K562 (cell line): Measurements from ENCODE around the gene PLEKHA7. TPM values are rescaled to one million over a fixed set of nuclear protein-coding genes. Genes with fewer than 3 reads are reported as not detected.

Experiments
- ATAC-seq: fragments of 200-7000 bp; cut with Tn5 transposase; 3 replicates; pipeline ENCODE4 v1.9.1; 2020; ENCODE audit warnings: moderate library complexity
- BruUV-seq: library from RNA; stranded (reverse); fragments of 400-500 nt; replicated peaks from 2 replicates; lab custom pipeline; 2021; lab: Mats Ljungman, UMichigan
- CTCF ChIA-PET: fragments of 300-600 bp; formaldehyde crosslinking; extraction: SDS; loops from one replicate; lab custom pipeline; 2021; ENCODE audit warnings: low intra/inter-chr PET ratio; lab: Yijun Ruan, JAX
- POLR2A ChIA-PET: fragments of 300-600, 350-650 bp; sonication (Branson Sonifier 250); formaldehyde crosslinking; extraction: SDS; loops from one replicate; lab custom pipeline; 2021; ENCODE audit warnings: antibody characterized with exemption, inconsistent platforms; lab: Yijun Ruan, JAX
- DNase-seq, 4 experiments: peaks; one replicate each; pipeline versions ENCODE4 v3.0.0 to v3.0.0-alpha.2; 2011 to 2018; ENCODE audit warnings: low spot score in 3 of 4, mixed read lengths in 3 of 4; ENCODE audit errors: extremely low read depth in 1 of 4
- FAIRE-seq: peaks from 2 replicates; lab custom pipeline; 2011; peaks lifted over from hg19 to GRCh38; lab: Jason Lieb, UNC
- H2AFZ ChIP-seq: 2 replicates; pipeline ENCODE4 v1.6.0; 2011; ENCODE audit warnings: low read depth, low read length, control low read depth, inconsistent platforms
- H3K27ac ChIP-seq: fragments of 200-600 bp; 3 replicates; pipeline ENCODE4 v1.8.0; 2011; ENCODE audit warnings: low read depth, mild to moderate bottlenecking, control low read depth, inconsistent platforms, low read length, moderate library complexity, mixed read lengths; ENCODE audit errors: extremely low read depth
- H3K27me3 ChIP-seq, 2 experiments: fragments of 300-600 bp in 1 of 2; 2 replicates in 1 of 2; 3 replicates in 1 of 2; pipeline versions ENCODE4 v1.6.0 to v1.8.0; 2011; ENCODE audit warnings: inconsistent platforms in 2 of 2, low read length in 2 of 2, mild to moderate bottlenecking in 1 of 2, mixed read lengths in 1 of 2, moderate library complexity in 1 of 2; ENCODE audit not compliant: control insufficient read depth in 2 of 2, insufficient read depth in 2 of 2
- H3K36me3 ChIP-seq: fragments of 300-600 bp; 3 replicates; pipeline ENCODE4 v1.8.0; 2011; ENCODE audit warnings: mild to moderate bottlenecking, low read length, inconsistent platforms; ENCODE audit not compliant: control insufficient read depth, insufficient read depth
- H3K4me1 ChIP-seq, 2 experiments: fragments of 200-600 bp in 1 of 2; replicated peaks in 1 of 2; 2 replicates in 1 of 2; 3 replicates in 1 of 2; pipeline versions ENCODE4 v1.5.1 to v1.8.0; 2011; ENCODE audit warnings: inconsistent platforms in 2 of 2, low read length in 2 of 2, mild to moderate bottlenecking in 1 of 2, mixed read lengths in 1 of 2, moderate library complexity in 1 of 2; ENCODE audit not compliant: control insufficient read depth in 2 of 2, insufficient read depth in 2 of 2
- H3K4me2 ChIP-seq: 2 replicates; pipeline ENCODE4 v1.6.1; 2011; ENCODE audit warnings: low read length, control low read depth, inconsistent platforms, mixed read lengths; ENCODE audit not compliant: insufficient read depth
- H3K4me3 ChIP-seq: fragments of 200-600 bp; sonication (generic), shearing (Covaris generic); 2 replicates; pipeline ENCODE4 v1.5.1; 2016; ENCODE audit warnings: control low read depth, inconsistent platforms
- H3K79me2 ChIP-seq: fragments of 200-600 bp; 3 replicates; pipeline ENCODE4 v1.8.0; 2011; ENCODE audit warnings: low read length, inconsistent platforms; ENCODE audit not compliant: control insufficient read depth, insufficient read depth
- H3K9ac ChIP-seq, 2 experiments: 2 replicates each; pipeline versions ENCODE4 v1.6.0 to v1.6.1; 2011; ENCODE audit warnings: low read depth in 2 of 2, low read length in 2 of 2, control low read depth in 1 of 2, inconsistent platforms in 1 of 2, mild to moderate bottlenecking in 1 of 2, mixed read lengths in 1 of 2; ENCODE audit not compliant: insufficient read depth in 1 of 2
- H3K9me1 ChIP-seq: one replicate; pipeline ENCODE4 v1.6.0; 2011; ENCODE audit warnings: inconsistent platforms, mild to moderate bottlenecking, low read length, moderate library complexity; ENCODE audit not compliant: control insufficient read depth, insufficient read depth
- H3K9me3 ChIP-seq: replicated peaks from 2 replicates; pipeline ENCODE4 v1.5.1; 2011; ENCODE audit warnings: low read depth, low read length, inconsistent platforms; ENCODE audit not compliant: control insufficient read depth, insufficient read depth
- H4K20me1 ChIP-seq: replicated peaks from 2 replicates; pipeline ENCODE4 v1.6.1; 2011; ENCODE audit warnings: low read length, inconsistent platforms, mixed read lengths; ENCODE audit not compliant: control insufficient read depth, insufficient read depth
- ARID3B ChIP-seq: fragments of 250-450 bp; sonication (Bioruptor Pico); IDR thresholded peaks from 2 replicates; pipeline ENCODE4 v1.4.0; 2020; ENCODE audit warnings: borderline replicate concordance
- BCLAF1 ChIP-seq, 2 experiments: fragments of 450-650 bp in 1 of 2; IDR thresholded peaks; 2 replicates each; pipeline ENCODE4 v1.6.1; 2011 to 2017; ENCODE audit warnings: low read depth in 2 of 2, antibody characterized with exemption in 1 of 2, borderline replicate concordance in 1 of 2, low read length in 1 of 2, mild to moderate bottlenecking in 1 of 2, mixed read lengths in 1 of 2; ENCODE audit not compliant: control insufficient read depth in 1 of 2
- BCOR ChIP-seq: fragments of 450-650 bp; IDR thresholded peaks from 2 replicates; pipeline ENCODE4 v1.6.1; 2016
- GATAD2A ChIP-seq: fragments of 450-650 bp; IDR thresholded peaks from 2 replicates; pipeline ENCODE4 v1.6.1; 2017
- KAT2B ChIP-seq: IDR thresholded peaks from one replicate; pipeline ENCODE4 v1.6.1; 2012; ENCODE audit warnings: low read depth, mild to moderate bottlenecking, control low read depth, inconsistent platforms, low read length, moderate library complexity
- PML ChIP-seq: IDR thresholded peaks from 2 replicates; pipeline ENCODE4 v1.6.1; 2012; ENCODE audit warnings: low read length, inconsistent platforms
- PYGO2 ChIP-seq: fragments of 450-650 bp; IDR thresholded peaks from 2 replicates; pipeline ENCODE4 v1.6.1; 2016; ENCODE audit warnings: mild to moderate bottlenecking, missing genetic modification characterization, moderate library complexity, missing compliant biosample characterization
- RBM34 ChIP-seq: fragments of 200-400 bp; formaldehyde crosslinking; IDR thresholded peaks from 2 replicates; pipeline ENCODE4 v1.6.1; 2018; ENCODE audit warnings: low read length, borderline replicate concordance; ENCODE audit not compliant: insufficient read depth
- RNF219 ChIP-seq: fragments of 250-450 bp; sonication (Bioruptor Pico); IDR thresholded peaks from 2 replicates; pipeline ENCODE4 v1.5.0; 2022; ENCODE audit warnings: mild to moderate bottlenecking
- SMAD2 ChIP-seq: fragments of 150-350 bp; IDR thresholded peaks from 2 replicates; pipeline ENCODE4 v1.6.1; 2014; ENCODE audit warnings: low read depth, mild to moderate bottlenecking, low read length
- SRSF9 ChIP-seq: fragments of 200-400 bp; formaldehyde crosslinking; IDR thresholded peaks from 2 replicates; pipeline ENCODE4 v1.6.1; 2017; ENCODE audit warnings: low read depth, low read length, borderline replicate concordance
- STAT5B ChIP-seq: fragments of 250-450 bp; sonication (Bioruptor Pico); IDR thresholded peaks from 2 replicates; pipeline ENCODE4 v1.8.0; 2021; ENCODE audit warnings: mild to moderate bottlenecking, inconsistent platforms
- TCF7L2 ChIP-seq: fragments of 150-350 bp; IDR thresholded peaks from 2 replicates; pipeline ENCODE4 v1.6.1; 2016; ENCODE audit warnings: low read depth, mild to moderate bottlenecking, low read length, moderate library complexity
- ZNF277 ChIP-seq: fragments of 250-450 bp; sonication (Bioruptor Pico); IDR thresholded peaks from 2 replicates; pipeline ENCODE4 v1.8.0; 2022; ENCODE audit warnings: inconsistent platforms, mild to moderate bottlenecking, moderate library complexity, borderline replicate concordance
- ZNF324 ChIP-seq: fragments of 250-450 bp; sonication (Bioruptor Pico); IDR thresholded peaks from 2 replicates; pipeline ENCODE4 v1.4.0; 2020; ENCODE audit warnings: mild to moderate bottlenecking
- ZNF551 ChIP-seq: fragments of 250-450 bp; sonication (Bioruptor Pico); IDR thresholded peaks from 2 replicates; pipeline ENCODE4 v1.5.0; 2021; ENCODE audit warnings: mild to moderate bottlenecking, moderate library complexity
- WGBS: fragments of 100-300 bp; shearing (Covaris generic); methylation state at CpG from one replicate; pipeline ENCODE4 v1.1.6; 2016; ENCODE audit warnings: low coverage, mixed read lengths; ENCODE audit not compliant: insufficient coverage; ENCODE audit errors: missing lambda C conversion rate; 5-methylcytosine and 5-hydroxymethylcytosine counted together
- in situ Hi-C: fragments of 300-500 bp; cut with MboI; formaldehyde crosslinking; loops from 4 replicates; pipeline ENCODE4 v1.15.0; 2018; ENCODE audit warnings: inconsistent platforms, mixed read lengths
- intact Hi-C: fragments of 100-400 bp; cut with micrococcal nuclease; formaldehyde crosslinking; loops from 2 replicates; pipeline ENCODE4 v1.14.2; 2022
- polyA plus RNA-seq, 8 experiments: library from polyadenylated mRNA; depleted of rRNA in 4 of 8; stranded (reverse) in 5 of 8; unstranded in 3 of 8; fragments of >200 nt; fragmentation: Nextera tagmentation in 2 of 8; fragmentation: Illumina TruSeq in 1 of 8; extraction: Ambion mirVana in 2 of 8; extraction: Trizol in 1 of 8; gene quantifications; 2 replicates each; pipeline versions ENCODE4 v1.2.1 to v1.2.3, GENCODE V29; 2011 to 2014; ENCODE audit warnings: inconsistent platforms in 1 of 8, missing spikeins in 1 of 8
- total RNA-seq, 7 experiments: library from RNA; depleted of rRNA in 6 of 7; stranded (reverse); fragments of >200 nt in 6 of 7; fragmentation: Illumina TruSeq in 2 of 7; extraction: Trizol in 2 of 7; gene quantifications; 2 replicates each; pipeline versions ENCODE4 v1.2.1 to v1.2.3, GENCODE V29; 2011 to 2021; ENCODE audit warnings: low replicate concordance in 1 of 7

PLEKHA7 gene
- total and polyA plus RNA-seq, 9 of the 15 experiments (the other 6 are each of a cell fraction or from before 2014, with no cell fraction given), result 0.06 to 0.77 (median 0.20) TPM; not detected in 1

GRCh38 chr11:16797776-16798175, 216.4 kb downstream of the PLEKHA7 start:
- CTCF ChIA-PET, result no interaction called here
- in situ Hi-C loops (no loop called here), intact Hi-C loops (no loop called here)
- ATAC-seq (no peak), DNase-seq (no peak), FAIRE-seq (no peak)
- H3K27me3 ChIP-seq, result peaks cover 6 to 30% of the 10 kb centered on the region in 2 experiments
- no peaks in the 10 kb centered on the region for H4K20me1 ChIP-seq
- H3K4me2 ChIP-seq, result no peak overlapping the region
- no peak overlapping the region for H3K9ac ChIP-seq
- H3K4me3 ChIP-seq, result no peak overlapping the region
- H3K36me3 ChIP-seq, result no peaks in the 10 kb centered on the region
- no peaks in the 10 kb centered on the region for H3K4me1 ChIP-seq
- no peak overlapping the region for H2AFZ ChIP-seq
- no peaks in the 10 kb centered on the region for H3K79me2 ChIP-seq
- POLR2A ChIA-PET, result interaction anchor here (0.7 to 1.1 kb wide), 2 partner anchors 11 to 79 kb away, joined by 3 to 4 read pairs; no protein-coding TSS in a partner anchor
- H3K27ac ChIP-seq, result no peak overlapping the region
- no peaks in the 10 kb centered on the region for H3K9me1 ChIP-seq
- 4% methylated on average over 3 of the region's 3 CpGs for WGBS
- BruUV-seq, result no TSS peak
- H3K9me3 ChIP-seq, result no peaks in the 10 kb centered on the region
- no peak for TF ChIP-seq KAT2B
- no peak for TF ChIP-seq SMAD2
- no peak for TF ChIP-seq GATAD2A
- TF ChIP-seq ZNF277 (CRISPR knock-in tag), result no peak
- no peak for TF ChIP-seq SRSF9
- no peak for TF ChIP-seq PML
- no peak for TF ChIP-seq RNF219 (CRISPR knock-in tag)
- no peak for TF ChIP-seq BCOR
- TF ChIP-seq TCF7L2, result no peak
- TF ChIP-seq ZNF551 (CRISPR knock-in tag), result no peak
- TF ChIP-seq BCLAF1 (IDR thresholded peaks at IDR 0.05; ENCODE audit: borderline replicate concordance in 1 of 2, control insufficient read depth in 1 of 2, low read depth in 2 of 2, low read length in 1 of 2), result no peak
- TF ChIP-seq ARID3B, result no peak
- no peak for TF ChIP-seq STAT5B (CRISPR knock-in tag)
- TF ChIP-seq RBM34, result no peak
- no peak for TF ChIP-seq PYGO2 (tag)
- TF ChIP-seq ZNF324, result no peak
